Stimulated activated CD4-positive, alpha-beta T cell treated with anti-CD3 and anti-CD28 coated beads, Interleukin-1b, Interleukin-23, amount 100 ng/mL, for 4 hours (primary cell): Measurements from ENCODE around the gene SLX4IP.

Source experiments
- DNase-seq, 2 donors: peaks; one replicate each; pipeline ENCODE4 v3.0.0-alpha.2; 2020; ENCODE audit warnings: low read depth in 2 of 2

Gene SLX4IP

GRCh38 chr20:10495173-10495572 lies 60.1 kb downstream of the SLX4IP start:
- DNase-seq, result no peak

GRCh38 chr20:10496465-10496864 lies 61.4 kb downstream of the SLX4IP start:
- DNase-seq, result no peak

DNA sequence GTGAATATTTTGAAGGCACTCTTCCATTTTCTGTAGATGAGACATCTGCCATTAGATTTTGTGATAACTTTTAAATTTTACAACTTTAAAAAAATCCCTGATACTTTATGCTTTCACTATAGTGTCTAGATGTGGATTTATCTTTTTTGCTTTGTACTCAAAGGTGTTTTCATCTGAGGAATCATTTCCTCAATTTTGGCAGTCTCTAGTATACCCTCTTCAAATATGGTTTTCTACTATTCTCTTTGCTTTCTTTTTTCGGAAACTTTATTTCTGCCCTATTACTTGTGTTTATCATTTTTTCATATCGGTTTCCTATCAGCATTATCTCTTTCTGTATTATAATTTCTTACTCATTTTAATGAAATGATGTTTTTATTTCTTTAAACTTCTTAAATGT lies 62.2 kb downstream of the SLX4IP start:
- DNase-seq, result no peak

GRCh38 chr20:10497791-10498190 lies 62.7 kb downstream of the SLX4IP start:
- DNase-seq, result no peak

- DNase-seq, result no peak
These were observed 63.1 kb downstream of the SLX4IP start for GRCh38 chr20:10498200-10498599.

DNA sequence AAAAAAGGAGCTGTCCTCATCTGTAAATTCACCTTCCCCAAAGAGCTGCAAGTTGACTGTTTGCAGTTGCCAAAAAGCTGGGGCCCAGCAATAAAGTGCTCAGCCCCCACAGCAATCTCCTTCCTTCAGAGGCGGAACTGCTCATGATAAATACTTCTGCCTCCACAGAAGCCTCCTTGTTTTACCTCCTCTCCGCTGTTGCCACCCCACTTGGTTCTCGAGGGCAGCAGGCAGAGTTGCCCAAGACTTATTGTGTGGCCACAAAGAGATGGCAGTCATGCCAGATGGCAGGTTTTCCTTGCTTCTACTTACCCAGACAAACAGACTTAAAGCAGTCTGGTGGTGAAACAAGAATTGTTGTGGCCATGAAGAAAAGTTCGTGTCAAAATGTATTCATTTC lies 66.3 kb downstream of the SLX4IP start:
- DNase-seq, result no peak

- DNase-seq, result no peak
These were observed 67.0 kb downstream of the SLX4IP start for GRCh38 chr20:10502098-10502526.

- DNase-seq, result no peak
These were observed 69.5 kb downstream of the SLX4IP start for GRCh38 chr20:10504608-10504993.

GRCh38 chr20:10504994-10505730 lies 70.1 kb downstream of the SLX4IP start:
- DNase-seq, result no peak

DNA sequence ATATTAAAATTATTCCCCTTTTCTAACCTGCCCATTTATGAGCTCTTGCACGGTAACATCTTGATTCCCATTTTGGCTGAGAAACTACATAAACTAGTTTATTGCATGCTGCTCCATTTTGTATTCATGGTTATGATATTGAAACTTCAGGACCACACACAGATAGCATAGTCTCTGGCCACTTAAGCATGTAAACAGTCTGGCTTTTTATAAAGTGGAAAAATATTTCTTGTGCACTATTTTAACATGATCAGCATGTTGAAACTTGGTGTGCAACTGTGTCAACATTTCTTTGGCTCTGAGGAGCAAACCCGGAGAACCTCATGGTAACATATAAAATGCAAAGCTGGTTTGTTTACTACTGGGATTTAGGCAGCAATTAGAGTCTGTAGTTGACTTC lies 70.7 kb downstream of the SLX4IP start:
- DNase-seq, result no peak

DNA sequence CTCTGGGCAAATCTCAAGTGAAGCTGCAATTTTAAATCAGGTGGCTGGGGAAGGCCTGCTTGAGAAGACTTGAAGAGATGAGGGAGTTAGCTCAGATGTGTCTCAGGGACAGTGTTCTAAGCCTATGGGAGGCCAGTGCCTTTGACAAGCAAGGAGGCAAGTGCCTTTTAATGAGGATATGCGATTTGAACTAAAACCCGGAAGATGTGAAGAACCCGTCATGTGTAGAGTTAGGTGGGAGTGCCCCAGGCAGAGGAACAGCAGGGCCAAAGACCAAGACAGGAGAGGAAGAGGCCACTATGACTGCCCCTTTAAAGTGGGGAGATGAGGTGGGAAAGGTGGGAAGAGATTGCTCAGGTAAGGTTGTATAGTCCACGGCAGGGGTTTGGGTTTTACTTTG lies 71.9 kb downstream of the SLX4IP start:
- DNase-seq, result no peak

GRCh38 chr20:10508060-10508459 lies 73.0 kb downstream of the SLX4IP start:
- no peak for DNase-seq

DNA sequence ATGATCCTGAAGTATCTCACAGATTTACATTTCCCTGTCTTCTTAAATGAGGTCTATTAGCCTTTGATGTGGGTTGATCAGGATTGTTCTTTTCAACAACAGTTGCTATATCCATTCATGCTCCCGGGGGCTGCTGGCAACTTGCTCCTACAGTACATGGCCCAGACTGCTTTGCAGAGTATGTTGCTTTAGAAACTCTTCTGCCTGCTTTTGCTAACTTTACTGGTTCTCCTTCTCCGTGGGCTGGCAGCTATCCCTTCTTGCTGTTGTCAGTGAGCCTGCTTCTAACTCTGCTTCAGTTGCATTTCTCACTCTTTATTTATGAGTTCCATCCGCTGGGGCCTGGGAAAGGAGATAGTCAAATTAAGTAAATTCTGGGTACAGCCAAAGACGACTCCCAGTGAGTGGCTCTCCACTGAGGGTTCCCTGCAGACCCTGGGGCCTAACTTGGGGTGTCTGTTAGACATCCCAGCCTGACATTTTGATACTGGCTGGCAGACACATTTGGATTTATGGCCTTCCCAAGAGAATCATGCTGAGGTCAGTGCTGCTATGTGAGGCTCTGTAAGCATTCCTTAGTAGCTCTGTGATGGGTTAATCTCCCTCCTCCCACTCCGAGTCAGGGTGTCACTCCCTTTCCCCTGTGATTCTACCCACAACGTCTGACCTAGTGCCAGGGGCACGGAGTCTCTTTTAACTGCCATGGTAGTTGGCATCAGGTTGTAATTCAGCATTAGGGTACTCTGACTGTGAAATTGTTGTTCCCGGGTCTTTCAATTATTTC lies 73.6 kb downstream of the SLX4IP start:
- no peak for DNase-seq

GRCh38 chr20:10509376-10509775 lies 74.3 kb downstream of the SLX4IP start:
- no peak for DNase-seq

DNA sequence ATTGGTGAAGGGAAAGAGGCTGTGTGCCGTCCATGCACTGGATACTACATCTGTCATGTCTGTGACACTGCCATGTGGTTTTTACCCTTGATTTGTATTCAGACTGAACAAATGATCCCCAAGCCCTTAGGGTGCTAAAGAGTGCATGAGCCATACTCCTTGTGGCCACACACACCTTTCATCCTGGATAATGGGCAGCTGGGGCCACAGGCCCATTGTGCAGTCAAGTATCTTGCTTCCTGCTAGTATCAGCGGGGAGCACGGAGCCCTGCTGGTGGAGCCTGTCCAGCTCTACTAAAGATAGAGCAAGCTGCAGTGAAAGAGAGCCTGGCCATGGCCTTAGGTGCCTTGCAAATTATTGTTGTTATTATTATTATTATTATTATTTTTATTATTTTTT lies 75.1 kb downstream of the SLX4IP start:
- DNase-seq, result no peak

- DNase-seq, result no peak
These were observed 76.0 kb downstream of the SLX4IP start for GRCh38 chr20:10511170-10511508.

- DNase-seq, result peak; percentile 39
These were observed 76.6 kb downstream of the SLX4IP start for GRCh38 chr20:10511509-10512251.

DNA sequence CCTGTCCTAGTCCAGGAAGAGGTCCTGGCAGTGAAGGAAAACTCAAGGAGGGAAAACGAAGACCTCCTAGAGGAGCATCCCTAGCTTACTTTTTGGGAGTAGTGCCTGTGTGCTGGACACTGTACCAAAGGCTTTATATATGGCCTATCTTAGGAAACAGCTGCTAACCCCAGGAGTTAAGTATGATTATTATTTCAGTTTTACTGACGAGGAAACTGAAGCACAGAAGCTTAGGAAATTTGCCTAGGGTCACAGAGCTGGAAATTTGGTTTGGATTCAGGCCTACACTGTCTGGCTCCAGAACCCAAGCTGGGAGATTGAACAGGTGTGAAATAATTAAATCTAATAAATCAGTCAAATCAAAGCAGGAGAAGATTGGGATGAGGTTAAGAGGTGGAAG lies 78.0 kb downstream of the SLX4IP start:
- DNase-seq, result no peak

DNA sequence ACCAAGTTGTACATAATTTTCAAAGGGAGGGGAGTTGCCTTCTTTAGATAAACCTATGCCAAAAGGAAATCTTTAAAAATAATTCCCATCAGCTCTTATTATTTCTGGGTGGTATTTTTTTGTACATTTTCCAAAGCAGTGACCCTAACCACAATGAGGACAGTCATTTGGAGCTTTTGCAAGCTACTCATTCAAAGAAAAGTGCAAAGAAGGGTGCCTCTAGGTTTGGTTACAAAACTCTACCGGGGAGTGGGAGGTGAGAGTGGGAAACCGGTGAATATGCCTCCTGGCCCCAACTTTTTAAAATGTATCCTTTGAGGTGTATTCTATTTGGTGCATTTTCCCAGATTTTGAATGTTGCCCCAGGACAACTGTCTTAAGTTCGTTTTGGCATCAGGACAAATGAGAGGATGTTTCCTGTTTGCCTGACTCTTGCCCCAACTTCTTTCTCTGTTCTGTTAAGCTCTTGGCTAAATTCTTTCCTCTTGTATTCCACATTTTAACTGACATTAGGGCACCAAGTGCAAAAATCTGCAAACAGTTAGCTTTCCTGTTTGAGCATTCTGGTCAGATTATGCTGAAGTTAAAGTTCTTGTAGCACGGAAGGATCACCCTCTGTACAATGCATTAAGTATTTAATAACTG lies 78.9 kb downstream of the SLX4IP start:
- DNase-seq, result no peak

DNA sequence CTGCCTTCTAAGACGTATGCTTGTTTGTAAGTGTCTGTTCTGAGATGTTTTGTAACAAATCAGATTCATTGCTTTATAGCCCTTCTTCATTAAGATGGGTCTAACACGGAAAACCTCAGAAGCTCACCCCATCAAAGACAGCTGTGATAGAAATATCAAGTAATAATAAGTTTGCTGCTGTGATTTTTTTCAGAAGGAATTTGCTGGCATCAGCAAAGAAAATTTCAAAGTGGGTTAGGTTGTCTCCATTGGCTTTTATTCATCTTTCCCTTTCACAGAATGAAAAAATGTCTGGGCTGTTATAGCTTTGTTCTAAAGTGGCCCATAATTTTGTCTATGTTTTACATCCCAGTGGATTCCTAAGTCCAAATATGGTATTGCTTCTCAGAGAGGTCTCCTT lies 81.4 kb downstream of the SLX4IP start:
- DNase-seq, result no peak

- DNase-seq, result no peak
These were observed 84.4 kb downstream of the SLX4IP start for GRCh38 chr20:10519361-10520046.

DNA sequence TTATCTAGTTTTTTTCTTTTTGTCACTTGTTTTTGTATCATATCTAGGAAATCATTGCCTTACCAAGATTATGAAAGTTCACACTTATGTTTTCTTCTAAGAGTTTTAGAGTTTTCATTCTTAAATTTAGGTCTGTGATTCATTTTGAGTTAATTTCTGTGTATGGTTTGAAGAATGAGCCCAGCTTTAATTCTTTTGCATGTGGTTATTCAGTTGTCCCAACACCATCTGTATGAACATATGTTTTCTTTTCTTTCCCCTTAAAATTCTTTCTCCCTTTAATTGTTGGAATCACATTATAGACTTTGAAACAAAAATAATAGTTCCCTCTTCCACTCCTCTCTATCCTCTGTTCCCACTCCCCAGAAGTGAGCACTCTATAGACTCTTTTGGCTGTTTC lies 85.4 kb downstream of the SLX4IP start:
- DNase-seq, result no peak
